Stomach (tissue), 9 donors: ENCODE data around the gene ATXN1. TPM values are rescaled to one million over a fixed set of nuclear protein-coding genes. Genes with fewer than 3 reads are reported as not detected.

ENCODE experiments used
- DNase-seq, 2 donors: peaks; one replicate each; pipeline versions ENCODE4 v3.0.0 to v3.0.0-alpha.2; 2013 to 2019
- H3K27ac ChIP-seq, 5 donors: fragments of 200-600 bp in 4 of 5; sonication (generic) in 4 of 5; one replicate each; pipeline ENCODE4 v1.5.1; 2013 to 2019; ENCODE audit warnings: mild to moderate bottlenecking in 1 of 5, moderate library complexity in 1 of 5
- H3K27me3 ChIP-seq, 3 donors: fragments of 200-600 bp; sonication (generic); one replicate each; pipeline ENCODE4 v1.5.1; 2017 to 2019; ENCODE audit warnings: mixed run types in 1 of 3
- H3K36me3 ChIP-seq, 4 donors: fragments of 200-600 bp; sonication (generic); 1 replicate in 3 of 4; 2 replicates in 1 of 4; pipeline ENCODE4 v1.5.1; 2016 to 2019
- H3K4me1 ChIP-seq, 4 donors: fragments of 200-600 bp; sonication (generic); one replicate each; pipeline ENCODE4 v1.5.1; 2016 to 2019
- H3K4me3 ChIP-seq, 4 donors: fragments of 200-600 bp; sonication (generic) in 3 of 4; one replicate each; pipeline ENCODE4 v1.5.1; 2016 to 2019; ENCODE audit warnings: mild to moderate bottlenecking in 1 of 4
- H3K9me3 ChIP-seq, 4 donors: fragments of 200-600 bp; sonication (generic); one replicate each; pipeline ENCODE4 v1.5.1; 2016 to 2019
- CTCF ChIP-seq, 7 experiments: fragments of 450-650 bp in 4 of 7; fragments of 200-600 bp in 3 of 7; sonication (generic) in 3 of 7; IDR thresholded peaks; one replicate each; pipeline ENCODE4 v1.5.1; 2016 to 2019; ENCODE audit warnings: antibody characterized with exemption in 7 of 7, control low read depth in 2 of 7, mild to moderate bottlenecking in 1 of 7
- EP300 ChIP-seq: sonication (generic); formaldehyde crosslinking; IDR thresholded peaks from one replicate; pipeline ENCODE4 v1.6.1; 2017; ENCODE audit warnings: antibody characterized with exemption
- POLR2A ChIP-seq, 4 donors: fragments of 450-650 bp; IDR thresholded peaks; one replicate each; pipeline ENCODE4 v1.6.1; 2016; ENCODE audit warnings: antibody characterized with exemption in 4 of 4, control low read depth in 2 of 4, mild to moderate bottlenecking in 1 of 4, moderate library complexity in 1 of 4
- POLR2AphosphoS5 ChIP-seq, 3 donors: sonication (generic); formaldehyde crosslinking; IDR thresholded peaks; one replicate each; pipeline ENCODE4 v1.6.1; 2016; ENCODE audit warnings: antibody characterized with exemption in 3 of 3
- WGBS, 5 donors: extraction: QIAGEN DNeasy Blood & Tissue Kit in 3 of 5; methylation state at CpG; one replicate each; pipeline versions ENCODE4 v1.1.5 to v1.1.7; 2013 to 2018; 5-methylcytosine and 5-hydroxymethylcytosine counted together
- intact Hi-C: fragments of 100-400 bp; cut with DNase I; formaldehyde crosslinking; loops from one replicate; pipeline ENCODE4 v1.15.1; 2023; ENCODE audit warnings: low total_unique reads
- polyA plus RNA-seq, 3 donors: library from polyadenylated mRNA; stranded (reverse); fragments of 200-250 nt; gene quantifications; one replicate each; pipeline ENCODE4 v1.2.3, GENCODE V29; 2013
- total RNA-seq, 5 donors: library from RNA; depleted of rRNA; stranded (reverse); fragments of >200 nt; gene quantifications; one replicate each; pipeline versions ENCODE4 v1.1.0 to v1.2.3, GENCODE V29; 2014 to 2016
- donor health status: healthy with polysubstance abuse.
- donor health status: Bipolar disorder and iron deficiency.
- donor health status: healthy.

The ATXN1 gene
- total and polyA plus RNA-seq, 8 donors = 5.2 to 106 (median 39.0) TPM

- H3K4me3 ChIP-seq = no peak overlapping the region
- 78 to 89% (median 84%) methylated on average over 10 of the region's 10 CpGs for WGBS, 5 donors
- H3K27ac ChIP-seq = no peak overlapping the region
- H3K36me3 ChIP-seq = peaks cover 0 to 65% (median 40%) of the 10 kb centered on the region in 4 donors
- no peak for DNase-seq
- no peaks in the 10 kb centered on the region for H3K27me3 ChIP-seq
- intact Hi-C loops = no loop called here
- TF ChIP-seq POLR2A (IDR thresholded peaks at IDR 0.05) (no peak), EP300 (no peak), POLR2AphosphoS5 (IDR thresholded peaks at IDR 0.05) (no peak), CTCF (IDR thresholded peaks at IDR 0.05) (no peak)
- no peaks in the 10 kb centered on the region for H3K4me1 ChIP-seq
- no peaks in the 10 kb centered on the region for H3K9me3 ChIP-seq
Measured at GRCh38 chr6:16253399-16254144, 507.7 kb downstream of the ATXN1 start.

GRCh38 chr6:16252686-16253299 is 508.5 kb downstream of the ATXN1 start:
- 17 to 45% (median 35%) methylated on average over 2 of the region's 2 CpGs for whole genome bisulfite sequencing, 5 donors
- H3K4me3 ChIP-seq = no peak overlapping the region
- TF ChIP-seq POLR2AphosphoS5 (IDR thresholded peaks at IDR 0.05) = no peak
- TF ChIP-seq CTCF (IDR thresholded peaks at IDR 0.05) = no peak
- no peak for TF ChIP-seq POLR2A (IDR thresholded peaks at IDR 0.05)
- TF ChIP-seq EP300 = no peak
- H3K9me3 ChIP-seq = no peaks in the 10 kb centered on the region
- no peaks in the 10 kb centered on the region for H3K4me1 ChIP-seq
- DNase-seq = no peak
- intact Hi-C loops = no loop called here
- H3K36me3 ChIP-seq = peaks cover 0 to 67% (median 41%) of the 10 kb centered on the region in 4 donors
- no peaks in the 10 kb centered on the region for H3K27me3 ChIP-seq
- H3K27ac ChIP-seq = no peak overlapping the region

- Histone ChIP-seq H3K4me1 (no peaks in the 10 kb centered on the region), H3K36me3 (peaks cover 4 to 69% (median 48%) of the 10 kb centered on the region in 4 donors), H3K27me3 (no peaks in the 10 kb centered on the region), H3K27ac (no peak overlapping the region), H3K9me3 (no peaks in the 10 kb centered on the region), H3K4me3 (no peak overlapping the region)
- intact Hi-C loops = no loop called here
- DNase-seq = no peak
- no peak for TF ChIP-seq POLR2A (IDR thresholded peaks at IDR 0.05)
- TF ChIP-seq EP300 = no peak
- no peak for TF ChIP-seq POLR2AphosphoS5 (IDR thresholded peaks at IDR 0.05)
- no peak for TF ChIP-seq CTCF (IDR thresholded peaks at IDR 0.05)
- WGBS, 5 donors = 92 to 97% (median 95%) methylated on average over 2 of the region's 2 CpGs
Measured at GRCh38 chr6:16251706-16252105, 509.6 kb downstream of the ATXN1 start.

- Histone ChIP-seq H3K27ac (no peak overlapping the region), H3K36me3 (peaks cover 4 to 71% (median 41%) of the 10 kb centered on the region in 4 donors)
- intact Hi-C loops = no loop called here
Measured at GRCh38 chr6:16249971-16250370, 511.3 kb downstream of the ATXN1 start.

More at GRCh38 chr6:16249971-16250370, 511.3 kb downstream of the ATXN1 start:
- DNase-seq = peak in 1 of 2 donors; percentile 47
- H3K4me1 ChIP-seq = peaks cover 5 to 8% (median 6%) of the 10 kb centered on the region in 4 donors
- no peak overlapping the region for H3K4me3 ChIP-seq
- WGBS, 5 donors = 34 to 65% (median 59%) methylated on average over 1 of the region's 1 CpG
- H3K27me3 ChIP-seq = no peaks in the 10 kb centered on the region
- TF ChIP-seq EP300 = no peak
- no peak for TF ChIP-seq POLR2A (IDR thresholded peaks at IDR 0.05)
- no peak for TF ChIP-seq CTCF (IDR thresholded peaks at IDR 0.05)
- no peak for TF ChIP-seq POLR2AphosphoS5 (IDR thresholded peaks at IDR 0.05)
- no peaks in the 10 kb centered on the region for H3K9me3 ChIP-seq
